ENCODE results near the gene CDH12.
"Not testable (repeated sequence)": the region's sequence is repeated elsewhere in the genome, so short reads cannot be mapped to it uniquely, and the experiment has no call there.

CDH12 gene

DNA sequence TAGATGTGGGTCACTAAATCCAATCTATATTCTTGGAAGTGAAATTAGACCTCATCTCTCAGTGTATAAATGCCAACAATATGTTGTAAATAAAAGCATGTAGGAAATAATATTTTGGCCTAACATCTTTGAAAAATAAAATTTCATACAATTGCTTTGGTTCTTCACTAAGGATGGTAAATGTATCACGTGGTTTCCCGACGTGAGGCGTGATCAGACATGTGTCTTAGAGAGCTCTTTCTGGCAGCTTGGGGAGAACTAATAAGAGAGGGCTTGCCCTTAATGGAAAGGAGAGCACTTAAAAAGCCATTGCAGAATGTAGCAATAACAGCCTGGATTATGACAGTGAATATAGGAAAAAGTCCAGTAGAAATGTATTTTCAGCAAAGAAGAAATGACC lies 602.6 kb downstream of the CDH12 start:
- DNase-seq = no peak

- DNase-seq = no peak
These were observed 603.9 kb downstream of the CDH12 start for GRCh38 chr5:22249209-22249729.

DNA sequence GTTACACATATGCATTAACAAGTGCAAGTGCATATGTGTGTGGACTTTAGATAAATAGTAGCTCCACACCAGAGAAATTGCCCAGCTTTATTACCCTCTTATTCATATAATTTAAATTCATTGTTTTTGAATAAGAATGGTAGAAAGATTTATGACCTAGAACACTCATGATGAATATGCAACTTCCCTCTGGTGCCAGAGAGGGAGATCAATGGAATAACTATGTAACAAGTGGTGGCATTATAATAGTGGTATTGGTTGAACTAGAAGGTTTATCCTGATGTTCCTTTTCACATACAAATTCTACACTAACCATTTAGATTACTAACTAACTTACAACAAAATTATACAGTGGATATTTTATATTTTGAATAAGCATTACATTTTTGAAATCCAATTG lies 607.4 kb downstream of the CDH12 start:
- DNase-seq = no peak

DNA sequence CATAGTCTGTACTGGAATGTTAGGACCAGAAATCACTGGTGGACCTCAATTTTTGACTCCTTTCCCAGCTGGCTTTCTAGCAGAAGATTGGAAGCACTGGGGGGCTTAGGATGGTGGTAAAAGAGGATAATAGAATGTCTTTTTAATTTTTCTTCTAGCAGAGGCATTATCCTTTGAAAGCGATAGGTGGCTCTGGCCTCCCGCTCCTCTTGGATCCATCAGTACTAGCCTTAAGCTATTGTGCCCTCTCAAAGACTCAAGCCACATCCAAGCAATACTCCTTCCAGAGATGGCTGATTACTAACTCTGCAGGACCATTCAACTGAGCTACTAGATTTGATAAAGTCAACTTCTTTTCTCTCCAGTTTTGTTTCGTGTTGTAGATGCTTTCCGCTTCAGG lies 610.6 kb downstream of the CDH12 start:
- no peak for DNase-seq

GRCh38 chr5:22238047-22238446 lies 615.1 kb downstream of the CDH12 start:
- no peak for DNase-seq

DNA sequence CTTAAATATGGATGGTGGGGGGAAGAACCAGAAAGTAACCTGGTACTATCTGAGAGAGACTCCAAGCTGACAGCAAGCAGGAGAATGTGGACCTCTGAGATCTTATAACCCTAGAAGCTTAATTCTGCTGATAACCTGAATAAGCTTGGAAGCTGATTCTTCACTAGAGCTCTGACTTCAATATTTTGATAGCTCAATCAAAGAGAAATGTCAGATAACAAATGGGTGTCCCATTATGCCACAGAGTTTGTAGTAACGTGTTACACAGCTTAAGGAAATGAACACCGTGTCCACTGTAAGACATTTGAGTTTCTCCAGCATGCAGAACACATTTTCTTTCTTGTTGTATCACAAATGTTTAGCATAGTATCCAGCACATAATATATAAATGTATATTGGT lies 626.7 kb downstream of the CDH12 start:
- DNase-seq = no peak

- no peak for DNase-seq
These were observed 630.1 kb downstream of the CDH12 start for GRCh38 chr5:22223079-22223478.

DNA sequence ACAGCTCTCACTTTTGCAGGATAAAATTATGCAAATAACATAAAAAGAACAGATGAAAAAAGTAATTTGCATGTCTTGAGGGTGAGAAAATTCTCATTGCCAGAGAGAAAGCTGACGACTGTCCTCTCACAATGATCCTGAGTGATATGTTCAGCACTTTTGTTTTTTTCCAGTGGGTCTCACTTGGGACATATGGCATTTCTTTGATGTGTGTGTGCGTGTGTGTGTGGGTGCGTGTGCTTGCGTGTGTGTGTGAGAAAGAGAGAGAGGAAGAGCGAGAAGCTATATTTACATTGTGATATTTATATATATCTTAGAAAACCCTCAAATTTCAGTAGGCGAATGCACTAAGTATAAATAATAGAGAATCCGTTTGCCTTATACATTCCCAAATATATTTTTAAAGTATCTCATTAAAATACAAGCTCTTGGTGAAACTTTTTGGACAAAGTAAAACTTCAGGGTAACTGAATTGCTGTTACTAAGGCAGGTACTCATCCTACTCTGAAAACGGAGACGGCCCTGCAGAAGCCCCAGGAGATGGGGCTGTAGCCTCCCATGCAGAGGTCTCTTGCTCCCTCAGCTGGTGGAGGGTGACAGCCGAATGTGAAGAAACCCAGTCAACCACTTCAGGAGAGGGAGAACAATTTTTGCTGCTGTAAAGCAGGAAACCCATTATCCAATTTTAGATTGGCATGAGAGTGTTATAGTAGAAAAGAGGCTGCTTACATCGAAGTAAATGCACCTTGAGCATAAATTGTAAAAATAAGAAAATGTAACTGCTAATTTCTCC lies 639.2 kb downstream of the CDH12 start:
- DNase-seq = not testable (repeated sequence)

DNA sequence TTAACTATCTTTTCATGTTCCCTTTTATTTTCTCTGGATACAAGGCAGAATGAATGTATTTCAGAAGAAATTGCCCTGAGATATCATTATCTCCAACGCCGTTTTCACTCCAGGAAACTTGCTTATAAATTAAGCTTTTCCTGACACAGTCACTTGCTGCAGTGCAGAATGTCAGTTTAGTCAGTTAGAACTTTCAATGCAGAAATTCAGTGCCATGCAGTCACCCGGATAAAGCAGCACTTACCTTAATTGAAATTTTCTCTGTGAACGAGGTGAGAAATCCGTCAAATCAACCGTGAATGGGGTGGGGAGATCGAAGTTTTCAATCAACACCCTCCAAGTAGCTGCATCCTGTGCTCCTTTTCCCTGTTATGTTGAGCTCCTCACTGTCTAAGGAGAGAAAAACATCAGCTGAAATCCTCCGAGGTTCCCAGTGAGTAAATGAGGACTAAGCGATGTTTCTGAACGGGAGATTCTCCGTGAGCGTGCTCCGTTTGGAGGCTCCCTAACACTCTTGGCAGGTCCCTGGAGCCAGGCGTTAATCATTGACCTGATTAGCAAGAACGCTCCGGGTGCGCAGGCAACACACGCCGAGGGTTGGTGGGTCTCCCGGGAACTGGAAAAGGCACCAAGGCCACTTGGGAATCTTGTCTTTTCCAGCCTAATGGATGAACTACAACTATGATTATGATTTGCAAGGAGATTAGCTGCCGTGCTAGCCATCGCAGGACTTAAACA lies 640.7 kb downstream of the CDH12 start:
- DNase-seq = not testable (repeated sequence)

DNA sequence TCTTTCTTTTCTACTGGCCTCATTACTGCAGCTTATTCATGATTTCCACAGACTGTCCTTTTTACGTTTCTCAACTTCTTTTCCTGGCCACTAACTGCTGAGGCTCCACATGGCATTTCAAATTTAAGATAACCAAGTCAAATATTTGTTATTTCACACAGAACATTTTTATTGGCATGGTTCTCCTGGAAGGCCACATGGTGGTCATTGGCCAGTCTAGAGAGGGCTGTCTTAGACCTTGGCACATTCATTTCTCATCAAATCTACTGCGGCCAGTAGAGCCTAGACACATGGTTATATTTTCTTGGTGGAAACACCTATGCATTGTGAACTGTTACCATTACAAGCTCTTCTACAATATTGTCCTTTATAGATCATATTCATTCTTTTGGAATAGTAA lies 644.7 kb downstream of the CDH12 start:
- not testable (repeated sequence) for DNase-seq

GRCh38 chr5:22188651-22189050 lies 664.5 kb downstream of the CDH12 start:
- not testable (repeated sequence) for DNase-seq

- not testable (repeated sequence) for DNase-seq
These were observed 665.4 kb downstream of the CDH12 start for GRCh38 chr5:22187632-22188228.

- DNase-seq = not testable (repeated sequence)
These were observed 683.9 kb downstream of the CDH12 start for GRCh38 chr5:22169226-22169625.

DNA sequence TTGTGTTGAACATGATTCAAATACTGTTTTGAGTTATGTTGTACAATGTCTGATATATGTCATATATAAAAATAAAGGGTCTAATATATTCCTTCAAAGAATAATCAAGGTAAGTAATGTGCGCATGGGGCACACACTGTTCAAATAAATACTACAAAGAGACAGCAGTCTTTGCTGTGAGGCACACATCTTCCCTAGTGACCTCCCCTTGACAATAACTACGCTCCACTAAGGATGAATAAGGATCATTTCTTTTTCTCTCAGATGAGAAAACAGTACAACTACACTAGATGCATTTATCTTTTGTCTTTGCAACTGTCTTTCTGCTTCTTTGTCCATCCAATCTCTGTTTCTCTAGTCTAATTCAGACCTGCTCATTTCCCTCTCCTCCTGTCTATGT lies 684.4 kb downstream of the CDH12 start:
- DNase-seq = not testable (repeated sequence)

- not testable (repeated sequence) for DNase-seq
These were observed 687.2 kb downstream of the CDH12 start for GRCh38 chr5:22165931-22166330.

- not testable (repeated sequence) for DNase-seq
These were observed 688.0 kb downstream of the CDH12 start for GRCh38 chr5:22164910-22165748.

- not testable (repeated sequence) for DNase-seq
These were observed 696.2 kb downstream of the CDH12 start for GRCh38 chr5:22156953-22157352.

GRCh38 chr5:22154779-22155178 lies 698.4 kb downstream of the CDH12 start:
- DNase-seq = not testable (repeated sequence)

DNA sequence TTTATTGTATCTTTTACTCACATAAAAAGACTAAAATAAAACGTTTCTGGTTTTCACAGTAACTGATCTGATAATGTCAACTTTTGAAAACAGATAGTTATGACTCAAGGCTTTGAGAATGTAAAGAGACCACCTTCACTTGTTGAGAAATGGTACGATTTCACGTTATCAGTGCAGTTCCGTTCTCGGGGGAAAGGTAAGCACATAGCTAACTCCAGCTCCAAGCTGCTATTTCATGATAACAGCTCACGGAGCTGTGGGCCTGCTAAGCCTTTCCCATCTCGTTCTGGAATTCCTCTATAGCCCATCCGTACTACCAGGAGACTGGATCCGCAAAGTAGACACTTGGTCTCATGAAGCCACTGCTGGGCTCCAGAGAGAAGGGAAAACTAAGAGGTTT lies 701.3 kb downstream of the CDH12 start:
- DNase-seq = not testable (repeated sequence)

GRCh38 chr5:22140418-22140817 lies 712.7 kb downstream of the CDH12 start:
- not testable (repeated sequence) for DNase-seq

GRCh38 chr5:22139662-22140300 lies 713.4 kb downstream of the CDH12 start:
- not testable (repeated sequence) for DNase-seq

DNA sequence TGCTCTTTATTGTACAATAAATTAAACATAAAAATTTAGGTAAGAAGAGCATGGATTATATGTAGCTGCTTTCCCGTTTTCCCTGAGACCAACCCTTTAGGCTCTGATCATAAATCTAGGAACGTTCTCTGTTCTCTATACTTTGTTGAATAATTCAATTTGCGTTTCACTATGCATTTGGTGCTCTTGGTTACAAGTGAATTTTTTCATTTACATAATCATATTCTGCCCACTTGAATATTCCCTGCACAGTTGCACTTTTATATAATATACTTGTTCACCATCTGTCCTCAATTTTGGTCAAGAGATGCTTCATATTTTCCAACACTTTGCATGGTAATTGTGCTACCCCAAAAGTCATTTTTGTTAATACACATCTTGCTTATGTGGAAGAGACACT lies 741.8 kb downstream of the CDH12 start:
- DNase-seq = no peak
